B cell (primary cell): ENCODE results near the gene SPPL2A. TPM values are rescaled to one million over a fixed set of nuclear protein-coding genes. Genes with fewer than 3 reads are reported as not detected.

ENCODE experiments used
- ATAC-seq: fragments of 200-7000 bp; cut with Tn5 transposase; one replicate; pipeline ENCODE4 v1.10.0; 2021; ENCODE audit warnings: low read depth, mild to moderate bottlenecking, moderate number of reproducible peaks, moderate library complexity
- CTCF ChIA-PET: fragments of 350-600 bp; sonication (Branson Sonifier 250); formaldehyde crosslinking; loops from one replicate; lab custom pipeline; 2021; ENCODE audit warnings: antibody characterized with exemption, inconsistent platforms; lab: Charles Lee
- POLR2A ChIA-PET: fragments of 350-600 bp; sonication (Branson Sonifier 250); formaldehyde crosslinking; loops from one replicate; lab custom pipeline; 2021; ENCODE audit warnings: antibody characterized with exemption; lab: Charles Lee
- DNase-seq: peaks from one replicate; pipeline ENCODE4 v3.0.0; 2013
- H2AFZ ChIP-seq: 2 replicates; pipeline ENCODE4 v1.6.1; 2012; ENCODE audit warnings: mild to moderate bottlenecking, low read depth, low read length; ENCODE audit not compliant: insufficient read depth, poor library complexity, severe bottlenecking
- H3K27ac ChIP-seq, 2 donors: 1 replicate in 1 of 2; 2 replicates in 1 of 2; pipeline ENCODE4 v1.5.1; 2012 to 2013; ENCODE audit warnings: low read length in 2 of 2, mild to moderate bottlenecking in 2 of 2, moderate library complexity in 1 of 2
- H3K27me3 ChIP-seq, 4 experiments: fragments of 200-600 bp in 1 of 4; sonication (generic) in 1 of 4; replicated peaks in 1 of 4; 1 replicate in 2 of 4; 2 replicates in 2 of 4; pipeline versions ENCODE4 v1.6.1 to v1.7.0; 2013 to 2016; ENCODE audit warnings: low read length in 3 of 4, mild to moderate bottlenecking in 2 of 4, mixed read lengths in 1 of 4, moderate library complexity in 1 of 4; ENCODE audit not compliant: insufficient read depth in 4 of 4, control insufficient read depth in 3 of 4; ENCODE audit errors: control extremely low read depth in 1 of 4
- H3K36me3 ChIP-seq, 2 experiments: replicated peaks in 1 of 2; 1 replicate in 1 of 2; 2 replicates in 1 of 2; pipeline versions ENCODE4 v1.6.1 to v1.7.1; 2013; ENCODE audit warnings: low read length in 1 of 2; ENCODE audit not compliant: insufficient read depth in 2 of 2, control insufficient read depth in 1 of 2; ENCODE audit errors: control extremely low read depth in 1 of 2, extremely low read depth in 1 of 2
- H3K4me1 ChIP-seq, 2 donors: fragments of 200-600 bp in 1 of 2; sonication (generic) in 1 of 2; 1 replicate in 1 of 2; 2 replicates in 1 of 2; pipeline versions ENCODE4 v1.5.1 to v1.6.1; 2013 to 2017; ENCODE audit warnings: low read length in 2 of 2; ENCODE audit not compliant: control insufficient read depth in 2 of 2, insufficient read depth in 2 of 2
- H3K4me2 ChIP-seq: replicated peaks from 2 replicates; pipeline ENCODE3; 2012; ENCODE audit warnings: mild to moderate bottlenecking, low read depth, low read length; ENCODE audit not compliant: poor library complexity, severe bottlenecking
- H3K4me3 ChIP-seq, 5 experiments: fragments of 200-600 bp in 1 of 5; sonication (generic) in 1 of 5; 1 replicate in 3 of 5; 2 replicates in 2 of 5; pipeline versions ENCODE4 v1.5.1 to v1.7.0; 2011 to 2016; ENCODE audit warnings: low read length in 4 of 5, mild to moderate bottlenecking in 4 of 5, low read depth in 2 of 5, control low read depth in 1 of 5, moderate library complexity in 1 of 5; ENCODE audit not compliant: insufficient read depth in 1 of 5; ENCODE audit errors: control extremely low read depth in 1 of 5, extremely low read depth in 1 of 5
- H3K79me2 ChIP-seq: fragments of 200-600 bp; sonication (generic); one replicate; pipeline ENCODE4 v1.6.0; 2016; ENCODE audit warnings: low read length; ENCODE audit not compliant: control insufficient read depth, insufficient read depth
- H3K9ac ChIP-seq: fragments of 200-600 bp; sonication (generic); 2 replicates; pipeline ENCODE4 v1.6.1; 2017; ENCODE audit warnings: mild to moderate bottlenecking, low read length, moderate library complexity
- H3K9me3 ChIP-seq, 3 donors: one replicate each; pipeline versions ENCODE4 v1.6.1 to v1.7.1; 2013; ENCODE audit warnings: low read length in 2 of 3; ENCODE audit not compliant: control insufficient read depth in 2 of 3, insufficient read depth in 1 of 3; ENCODE audit errors: control extremely low read depth in 1 of 3
- H4K20me1 ChIP-seq: 2 replicates; pipeline ENCODE4 v1.6.0; 2012; ENCODE audit warnings: mild to moderate bottlenecking, low read length; ENCODE audit not compliant: insufficient read depth, control insufficient read depth, poor library complexity, severe bottlenecking
- H3K27ac Mint-ChIP-seq: one replicate; pipeline ENCODE4 v1.8.0; 2021; ENCODE audit warnings: mixed read lengths
- H3K27me3 Mint-ChIP-seq: one replicate; pipeline ENCODE4 v1.8.0; 2021; ENCODE audit warnings: mixed read lengths
- H3K4me1 Mint-ChIP-seq: one replicate; pipeline ENCODE4 v1.8.0; 2021; ENCODE audit warnings: mixed read lengths
- H3K4me3 Mint-ChIP-seq: one replicate; pipeline ENCODE4 v1.8.0; 2021; ENCODE audit warnings: mixed read lengths
- H3K9me3 Mint-ChIP-seq: one replicate; pipeline ENCODE4 v1.8.0; 2022; ENCODE audit warnings: mixed read lengths; ENCODE audit not compliant: insufficient read depth
- CTCF ChIP-seq: fragments of 200-600 bp; IDR thresholded peaks from one replicate; pipeline ENCODE4 v1.8.0; 2022; ENCODE audit warnings: antibody characterized with exemption, mild to moderate bottlenecking
- EZH2 ChIP-seq: IDR thresholded peaks from 2 replicates; pipeline ENCODE4 v1.6.1; 2012; ENCODE audit warnings: borderline replicate concordance, low read depth, mild to moderate bottlenecking, moderate library complexity, low read length; ENCODE audit not compliant: insufficient read depth, poor library complexity, severe bottlenecking
- WGBS: methylation state at CpG from one replicate; pipeline ENCODE4 v1.1.5; 2013; ENCODE audit warnings: missing lambda C conversion rate; ENCODE audit not compliant: insufficient coverage; 5-methylcytosine and 5-hydroxymethylcytosine counted together
- intact Hi-C: fragments of 100-400 bp; cut with micrococcal nuclease; formaldehyde crosslinking; loops from one replicate; pipeline ENCODE4 v1.10.0; 2022
- polyA plus RNA-seq: library from polyadenylated mRNA; depleted of rRNA; stranded (reverse); fragments of >200 nt; gene quantifications from 2 replicates; pipeline ENCODE4 v1.2.3, GENCODE V29; 2012
- total RNA-seq, 2 donors: library from RNA; stranded (reverse); fragments of 120-200 nt in 1 of 2; gene quantifications; 1 replicate in 1 of 2; 2 replicates in 1 of 2; pipeline versions ENCODE4 v1.2.3 to v1.2.4, GENCODE V29; 2013 to 2022

The SPPL2A gene
- total and polyA plus RNA-seq, 2 donors (not counting 1 experiment from before 2014, with no cell fraction given): 34.6 to 78.3 TPM

- Histone ChIP-seq H3K9me3 (no peaks in the 10 kb centered on the region), H3K4me2 (peak overlapping the region; percentile 89), H3K9ac (peak overlapping the region; percentile 100), H3K27me3 (no peaks in the 10 kb centered on the region), H3K27ac (peak overlapping the region; percentile 98 to 100), H3K4me3 (peak overlapping the region; percentile 58 to 100 (median 96)), H3K4me1 (peaks cover 19 to 24% of the 10 kb centered on the region in 2 donors), H4K20me1 (peaks cover 33% of the 10 kb centered on the region), H3K36me3 (peaks cover 2 to 6% of the 10 kb centered on the region in 2 experiments), H3K79me2 (peaks cover 70% of the 10 kb centered on the region), H2AFZ (peak overlapping the region; percentile 97)
- H3K4me1 Mint-ChIP-seq: peaks cover 55% of the 10 kb centered on the region
- H3K9me3 Mint-ChIP-seq: no peaks in the 10 kb centered on the region
- peak overlapping the region; percentile 100 for H3K4me3 Mint-ChIP-seq
- ATAC-seq (no peak), DNase-seq (no peak)
- H3K27me3 Mint-ChIP-seq: no peaks in the 10 kb centered on the region
- WGBS: 60% methylated on average over 17 of the region's 22 CpGs
- intact Hi-C loops: loop anchor here (10.0 kb wide), 1 partner anchor 1871 kb away; the partner anchor contains the start of gene CEP152
- H3K27ac Mint-ChIP-seq: peak overlapping the region; percentile 99
- no peak for TF ChIP-seq EZH2
- TF ChIP-seq CTCF: no peak
- ChIA-PET POLR2A (interaction anchor here (1.3 kb wide), 1 partner anchor 191 kb away, joined by 3 read pairs; no protein-coding TSS in a partner anchor), CTCF (interaction anchor here (1.1 to 3.1 kb wide), 4 partner anchors 9 to 201 kb away, joined by 3 to 16 read pairs (median 6); no protein-coding TSS in a partner anchor)
Observed at GRCh38 chr15:50685191-50685975, 80.1 kb downstream of the SPPL2A start.

- Mint-ChIP-seq H3K4me3 (no peak overlapping the region), H3K27ac (peak overlapping the region; percentile 50), H3K27me3 (no peaks in the 10 kb centered on the region), H3K9me3 (no peaks in the 10 kb centered on the region), H3K4me1 (peaks cover 51% of the 10 kb centered on the region)
- ChIA-PET POLR2A (no interaction called here), CTCF (interaction anchor here (0.9 to 1.4 kb wide), 3 partner anchors 33 to 205 kb away, joined by 3 to 4 read pairs (median 3); no protein-coding TSS in a partner anchor)
- no peak for TF ChIP-seq EZH2
- TF ChIP-seq CTCF: no peak
- Histone ChIP-seq H3K36me3 (peaks cover 4 to 6% of the 10 kb centered on the region in 2 experiments), H3K4me2 (no peak overlapping the region), H3K27me3 (no peaks in the 10 kb centered on the region), H3K27ac (no peak overlapping the region), H3K4me1 (peaks cover 12 to 15% of the 10 kb centered on the region in 2 donors), H3K9me3 (no peaks in the 10 kb centered on the region), H3K9ac (no peak overlapping the region), H3K4me3 (no peak overlapping the region), H2AFZ (no peak overlapping the region), H4K20me1 (peaks cover 59% of the 10 kb centered on the region), H3K79me2 (peaks cover 99% of the 10 kb centered on the region)
- no peak for ATAC-seq
- DNase-seq: no peak
- intact Hi-C loops: loop anchor here (10.0 kb wide), 1 partner anchor 1867 kb away; the partner anchor contains the start of gene CEP152
Observed at GRCh38 chr15:50681467-50681866, 84.0 kb downstream of the SPPL2A start.
